K562 (cell line): Measurements from ENCODE around the gene NCOA1. TPM values are rescaled to one million over a fixed set of nuclear protein-coding genes. Genes with fewer than 3 reads are reported as not detected.
A peak's percentile ranks its signal among the peaks of the same experiment; 100 is the strongest.

Experiments
- ATAC-seq: fragments of 200-7000 bp; cut with Tn5 transposase; 3 replicates; pipeline ENCODE4 v1.9.1; 2020; ENCODE audit warnings: moderate library complexity
- BruUV-seq: library from RNA; stranded (reverse); fragments of 400-500 nt; replicated peaks from 2 replicates; lab custom pipeline; 2021; lab: Mats Ljungman, UMichigan
- CTCF ChIA-PET: fragments of 300-600 bp; formaldehyde crosslinking; extraction: SDS; loops from one replicate; lab custom pipeline; 2021; ENCODE audit warnings: low intra/inter-chr PET ratio; lab: Yijun Ruan, JAX
- POLR2A ChIA-PET: fragments of 300-600, 350-650 bp; sonication (Branson Sonifier 250); formaldehyde crosslinking; extraction: SDS; loops from one replicate; lab custom pipeline; 2021; ENCODE audit warnings: antibody characterized with exemption, inconsistent platforms; lab: Yijun Ruan, JAX
- DNase-seq, 4 experiments: peaks; one replicate each; pipeline versions ENCODE4 v3.0.0 to v3.0.0-alpha.2; 2011 to 2018; ENCODE audit warnings: low spot score in 3 of 4, mixed read lengths in 3 of 4; ENCODE audit errors: extremely low read depth in 1 of 4
- FAIRE-seq: peaks from 2 replicates; lab custom pipeline; 2011; peaks lifted over from hg19 to GRCh38; lab: Jason Lieb, UNC
- H2AFZ ChIP-seq: 2 replicates; pipeline ENCODE4 v1.6.0; 2011; ENCODE audit warnings: low read depth, low read length, control low read depth, inconsistent platforms
- H3K27ac ChIP-seq: fragments of 200-600 bp; 3 replicates; pipeline ENCODE4 v1.8.0; 2011; ENCODE audit warnings: low read depth, mild to moderate bottlenecking, control low read depth, inconsistent platforms, low read length, moderate library complexity, mixed read lengths; ENCODE audit errors: extremely low read depth
- H3K27me3 ChIP-seq, 2 experiments: fragments of 300-600 bp in 1 of 2; 2 replicates in 1 of 2; 3 replicates in 1 of 2; pipeline versions ENCODE4 v1.6.0 to v1.8.0; 2011; ENCODE audit warnings: inconsistent platforms in 2 of 2, low read length in 2 of 2, mild to moderate bottlenecking in 1 of 2, mixed read lengths in 1 of 2, moderate library complexity in 1 of 2; ENCODE audit not compliant: control insufficient read depth in 2 of 2, insufficient read depth in 2 of 2
- H3K36me3 ChIP-seq: fragments of 300-600 bp; 3 replicates; pipeline ENCODE4 v1.8.0; 2011; ENCODE audit warnings: mild to moderate bottlenecking, low read length, inconsistent platforms; ENCODE audit not compliant: control insufficient read depth, insufficient read depth
- H3K4me1 ChIP-seq, 2 experiments: fragments of 200-600 bp in 1 of 2; replicated peaks in 1 of 2; 2 replicates in 1 of 2; 3 replicates in 1 of 2; pipeline versions ENCODE4 v1.5.1 to v1.8.0; 2011; ENCODE audit warnings: inconsistent platforms in 2 of 2, low read length in 2 of 2, mild to moderate bottlenecking in 1 of 2, mixed read lengths in 1 of 2, moderate library complexity in 1 of 2; ENCODE audit not compliant: control insufficient read depth in 2 of 2, insufficient read depth in 2 of 2
- H3K4me2 ChIP-seq: 2 replicates; pipeline ENCODE4 v1.6.1; 2011; ENCODE audit warnings: low read length, control low read depth, inconsistent platforms, mixed read lengths; ENCODE audit not compliant: insufficient read depth
- H3K4me3 ChIP-seq: fragments of 200-600 bp; sonication (generic), shearing (Covaris generic); 2 replicates; pipeline ENCODE4 v1.5.1; 2016; ENCODE audit warnings: control low read depth, inconsistent platforms
- H3K79me2 ChIP-seq: fragments of 200-600 bp; 3 replicates; pipeline ENCODE4 v1.8.0; 2011; ENCODE audit warnings: low read length, inconsistent platforms; ENCODE audit not compliant: control insufficient read depth, insufficient read depth
- H3K9ac ChIP-seq, 2 experiments: 2 replicates each; pipeline versions ENCODE4 v1.6.0 to v1.6.1; 2011; ENCODE audit warnings: low read depth in 2 of 2, low read length in 2 of 2, control low read depth in 1 of 2, inconsistent platforms in 1 of 2, mild to moderate bottlenecking in 1 of 2, mixed read lengths in 1 of 2; ENCODE audit not compliant: insufficient read depth in 1 of 2
- H3K9me1 ChIP-seq: one replicate; pipeline ENCODE4 v1.6.0; 2011; ENCODE audit warnings: inconsistent platforms, mild to moderate bottlenecking, low read length, moderate library complexity; ENCODE audit not compliant: control insufficient read depth, insufficient read depth
- H3K9me3 ChIP-seq: replicated peaks from 2 replicates; pipeline ENCODE4 v1.5.1; 2011; ENCODE audit warnings: low read depth, low read length, inconsistent platforms; ENCODE audit not compliant: control insufficient read depth, insufficient read depth
- H4K20me1 ChIP-seq: replicated peaks from 2 replicates; pipeline ENCODE4 v1.6.1; 2011; ENCODE audit warnings: low read length, inconsistent platforms, mixed read lengths; ENCODE audit not compliant: control insufficient read depth, insufficient read depth
- ASH1L ChIP-seq: fragments of 450-650 bp; IDR thresholded peaks from 2 replicates; pipeline ENCODE4 v1.6.1; 2018; ENCODE audit warnings: borderline replicate concordance, mild to moderate bottlenecking, low read depth; ENCODE audit not compliant: partially characterized antibody
- BCLAF1 ChIP-seq, 2 experiments: fragments of 450-650 bp in 1 of 2; IDR thresholded peaks; 2 replicates each; pipeline ENCODE4 v1.6.1; 2011 to 2017; ENCODE audit warnings: low read depth in 2 of 2, antibody characterized with exemption in 1 of 2, borderline replicate concordance in 1 of 2, low read length in 1 of 2, mild to moderate bottlenecking in 1 of 2, mixed read lengths in 1 of 2; ENCODE audit not compliant: control insufficient read depth in 1 of 2
- BRD9 ChIP-seq: fragments of 450-650 bp; IDR thresholded peaks from 2 replicates; pipeline ENCODE4 v1.6.1; 2018; ENCODE audit warnings: low read depth; ENCODE audit not compliant: partially characterized antibody
- HDGF ChIP-seq: fragments of 450-650 bp; IDR thresholded peaks from 2 replicates; pipeline ENCODE4 v1.6.1; 2016
- IRF1 ChIP-seq: sonication (generic); formaldehyde crosslinking; IDR thresholded peaks from 2 replicates; pipeline ENCODE4 v1.8.0; 2022; ENCODE audit warnings: missing genetic modification reagents, mild to moderate bottlenecking, borderline replicate concordance
- MYBL2 ChIP-seq, 2 experiments: fragments of 450-650 bp in 1 of 2; sonication (generic) in 1 of 2; formaldehyde crosslinking in 1 of 2; IDR thresholded peaks; 2 replicates each; pipeline versions ENCODE4 v1.6.1 to v1.8.1; 2017 to 2022; ENCODE audit warnings: borderline replicate concordance in 1 of 2, inconsistent platforms in 1 of 2, low read depth in 1 of 2, mild to moderate bottlenecking in 1 of 2, missing genetic modification reagents in 1 of 2, moderate library complexity in 1 of 2
- SIX5 ChIP-seq, 2 experiments: IDR thresholded peaks; 2 replicates each; pipeline ENCODE4 v1.6.1; 2011; ENCODE audit warnings: low read length in 2 of 2, borderline replicate concordance in 1 of 2, low read depth in 1 of 2, mild to moderate bottlenecking in 1 of 2, moderate library complexity in 1 of 2; ENCODE audit not compliant: insufficient read depth in 1 of 2
- SRSF3 ChIP-seq: fragments of 200-400 bp; formaldehyde crosslinking; IDR thresholded peaks from 2 replicates; pipeline ENCODE4 v1.6.1; 2016; ENCODE audit warnings: mild to moderate bottlenecking, low read length, moderate library complexity; ENCODE audit not compliant: insufficient read depth
- ZBTB1 ChIP-seq: sonication (generic); formaldehyde crosslinking; IDR thresholded peaks from 2 replicates; pipeline ENCODE4 v1.8.1; 2023; ENCODE audit warnings: missing genetic modification reagents, low read depth, mild to moderate bottlenecking, borderline replicate concordance
- ZNF12 ChIP-seq: sonication (generic); formaldehyde crosslinking; IDR thresholded peaks from 2 replicates; pipeline ENCODE4 v1.4.0; 2020; ENCODE audit warnings: mild to moderate bottlenecking, missing genetic modification reagents
- ZNF174 ChIP-seq: fragments of 250-450 bp; sonication (Bioruptor Pico); IDR thresholded peaks from 2 replicates; pipeline ENCODE4 v1.4.0; 2020; ENCODE audit warnings: mild to moderate bottlenecking
- ZNF778 ChIP-seq: fragments of 450-650 bp; formaldehyde crosslinking; IDR thresholded peaks from 2 replicates; pipeline ENCODE4 v1.4.0; 2020; ENCODE audit warnings: mild to moderate bottlenecking, moderate library complexity
- WGBS: fragments of 100-300 bp; shearing (Covaris generic); methylation state at CpG from one replicate; pipeline ENCODE4 v1.1.6; 2016; ENCODE audit warnings: low coverage, mixed read lengths; ENCODE audit not compliant: insufficient coverage; ENCODE audit errors: missing lambda C conversion rate; 5-methylcytosine and 5-hydroxymethylcytosine counted together
- in situ Hi-C: fragments of 300-500 bp; cut with MboI; formaldehyde crosslinking; loops from 4 replicates; pipeline ENCODE4 v1.15.0; 2018; ENCODE audit warnings: inconsistent platforms, mixed read lengths
- intact Hi-C: fragments of 100-400 bp; cut with micrococcal nuclease; formaldehyde crosslinking; loops from 2 replicates; pipeline ENCODE4 v1.14.2; 2022
- polyA plus RNA-seq, 8 experiments: library from polyadenylated mRNA; depleted of rRNA in 4 of 8; stranded (reverse) in 5 of 8; unstranded in 3 of 8; fragments of >200 nt; fragmentation: Nextera tagmentation in 2 of 8; fragmentation: Illumina TruSeq in 1 of 8; extraction: Ambion mirVana in 2 of 8; extraction: Trizol in 1 of 8; gene quantifications; 2 replicates each; pipeline versions ENCODE4 v1.2.1 to v1.2.3, GENCODE V29; 2011 to 2014; ENCODE audit warnings: inconsistent platforms in 1 of 8, missing spikeins in 1 of 8
- total RNA-seq, 7 experiments: library from RNA; depleted of rRNA in 6 of 7; stranded (reverse); fragments of >200 nt in 6 of 7; fragmentation: Illumina TruSeq in 2 of 7; extraction: Trizol in 2 of 7; gene quantifications; 2 replicates each; pipeline versions ENCODE4 v1.2.1 to v1.2.3, GENCODE V29; 2011 to 2021; ENCODE audit warnings: low replicate concordance in 1 of 7

The NCOA1 gene
- total and polyA plus RNA-seq, 9 of the 15 experiments (the other 6 are each of a cell fraction or from before 2014, with no cell fraction given): 4.9 to 25.7 (median 17.0) TPM

GRCh38 chr2:24588294-24588693 is 97.2 kb downstream of the NCOA1 start:
- CTCF ChIA-PET: interaction anchor here (0.7 kb wide), 1 partner anchor 26 kb away, joined by 3 read pairs; no protein-coding TSS in a partner anchor
- no peak for TF ChIP-seq SRSF3
- TF ChIP-seq BRD9: no peak
- no peak for TF ChIP-seq HDGF
- no peak for TF ChIP-seq BCLAF1 (IDR thresholded peaks at IDR 0.05; ENCODE audit: borderline replicate concordance in 1 of 2, control insufficient read depth in 1 of 2, low read depth in 2 of 2, low read length in 1 of 2)
- TF ChIP-seq IRF1: no peak
- TF ChIP-seq ZNF778 (CRISPR knock-in tag): no peak
- TF ChIP-seq ZBTB1: no peak
- TF ChIP-seq MYBL2 (IDR thresholded peaks at IDR 0.05; ENCODE audit: low read depth): no peak
- TF ChIP-seq MYBL2 (CRISPR knock-in tag; IDR thresholded peaks at IDR 0.05; ENCODE audit: borderline replicate concordance): no peak
- no peak for TF ChIP-seq ASH1L
- TF ChIP-seq ZNF174 (CRISPR knock-in tag): no peak
- no peak for TF ChIP-seq ZNF12 (CRISPR knock-in tag)
- TF ChIP-seq SIX5 (IDR thresholded peaks at IDR 0.05; ENCODE audit: borderline replicate concordance in 1 of 2, insufficient read depth in 1 of 2, low read depth in 1 of 2, low read length in 2 of 2): no peak

More at GRCh38 chr2:24588294-24588693, 97.2 kb downstream of the NCOA1 start:
- Histone ChIP-seq H3K9ac (no peak overlapping the region), H3K9me3 (no peaks in the 10 kb centered on the region), H3K4me2 (no peak overlapping the region), H3K79me2 (no peaks in the 10 kb centered on the region), H4K20me1 (no peaks in the 10 kb centered on the region; the same call in 1 of the 2 replicates), H3K4me3 (no peak overlapping the region), H3K27ac (no peak overlapping the region), H3K9me1 (no peaks in the 10 kb centered on the region), H2AFZ (no peak overlapping the region), H3K36me3 (no peaks in the 10 kb centered on the region; the same call in 2 of the 3 replicates), H3K4me1 (peaks cover 3 to 4% of the 10 kb centered on the region in 2 experiments; a peak in 2 of 5 replicates), H3K27me3 (no peaks in the 10 kb centered on the region)
- FAIRE-seq (peak; percentile 74), DNase-seq (peak in 2 of 4 experiments; percentile 30 to 70), ATAC-seq (peak; percentile 82)
- POLR2A ChIA-PET: no interaction called here
- intact Hi-C loops: no loop called here
- in situ Hi-C loops: no loop called here
- BruUV-seq: no TSS peak
- 2% methylated on average over 5 of the region's 5 CpGs for WGBS
